LNCaP clone FGC (cell line): ENCODE measurements around the gene ARHGEF39.

Experiments
- DNase-seq: peaks from one replicate; pipeline ENCODE4 v3.0.0-alpha.2; 2011; ENCODE audit warnings: low read depth
- H3K4me3 ChIP-seq: 2 replicates; pipeline ENCODE4 v1.5.1; 2011; ENCODE audit warnings: mild to moderate bottlenecking, low read depth, low read length, control low read depth
- TF ChIP-seq, protein P1 (sequence below): IDR thresholded peaks from 2 replicates; pipeline ENCODE4 v1.5.1; 2012; ENCODE audit warnings: mild to moderate bottlenecking; ENCODE audit not compliant: control insufficient read depth, insufficient read depth; ENCODE audit errors: extremely low read depth

ARHGEF39 gene

DNA sequence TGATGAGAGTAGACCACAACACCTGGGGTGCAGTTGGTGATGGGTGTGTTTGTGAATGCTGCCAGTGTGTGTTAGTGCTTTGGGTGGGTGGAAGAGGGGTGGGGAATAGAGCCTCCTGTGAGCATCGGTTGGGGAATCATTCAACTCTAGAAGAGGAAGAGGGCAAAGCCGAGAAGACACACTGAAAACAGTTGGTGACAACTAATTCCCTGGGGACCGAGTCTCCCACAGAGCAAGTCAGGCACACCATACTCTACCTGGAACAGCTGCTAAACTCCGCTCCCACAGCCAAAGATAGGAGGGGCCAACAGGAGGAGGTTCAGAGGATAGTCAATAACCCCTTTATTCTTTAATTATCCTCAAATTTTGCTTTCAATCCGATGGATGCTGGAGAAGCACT, 1.6 kb upstream of the ARHGEF39 start:
- no peak overlapping the region for H3K4me3 ChIP-seq
- TF ChIP-seq, protein P1, sequence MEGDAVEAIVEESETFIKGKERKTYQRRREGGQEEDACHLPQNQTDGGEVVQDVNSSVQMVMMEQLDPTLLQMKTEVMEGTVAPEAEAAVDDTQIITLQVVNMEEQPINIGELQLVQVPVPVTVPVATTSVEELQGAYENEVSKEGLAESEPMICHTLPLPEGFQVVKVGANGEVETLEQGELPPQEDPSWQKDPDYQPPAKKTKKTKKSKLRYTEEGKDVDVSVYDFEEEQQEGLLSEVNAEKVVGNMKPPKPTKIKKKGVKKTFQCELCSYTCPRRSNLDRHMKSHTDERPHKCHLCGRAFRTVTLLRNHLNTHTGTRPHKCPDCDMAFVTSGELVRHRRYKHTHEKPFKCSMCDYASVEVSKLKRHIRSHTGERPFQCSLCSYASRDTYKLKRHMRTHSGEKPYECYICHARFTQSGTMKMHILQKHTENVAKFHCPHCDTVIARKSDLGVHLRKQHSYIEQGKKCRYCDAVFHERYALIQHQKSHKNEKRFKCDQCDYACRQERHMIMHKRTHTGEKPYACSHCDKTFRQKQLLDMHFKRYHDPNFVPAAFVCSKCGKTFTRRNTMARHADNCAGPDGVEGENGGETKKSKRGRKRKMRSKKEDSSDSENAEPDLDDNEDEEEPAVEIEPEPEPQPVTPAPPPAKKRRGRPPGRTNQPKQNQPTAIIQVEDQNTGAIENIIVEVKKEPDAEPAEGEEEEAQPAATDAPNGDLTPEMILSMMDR = no peak
- no peak for DNase-seq

DNA sequence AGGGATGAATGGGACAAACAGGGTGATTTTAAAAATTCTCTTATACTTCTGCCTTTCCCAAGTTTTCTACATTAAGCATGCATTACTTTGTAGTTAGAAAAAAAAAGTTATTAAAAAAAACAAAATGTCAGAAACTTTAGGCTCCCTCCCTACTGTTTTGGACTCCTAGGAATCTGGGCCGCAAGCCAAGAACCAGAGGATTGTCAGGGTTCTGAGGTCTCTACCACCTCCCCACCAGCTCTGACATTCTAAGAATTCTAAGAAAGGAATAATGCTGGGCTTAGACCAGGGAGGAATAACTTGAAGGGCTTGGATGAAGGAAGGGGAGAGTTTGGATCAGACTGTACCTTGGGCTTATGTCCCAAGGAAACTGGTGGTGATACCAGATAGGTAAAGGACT, 1.1 kb upstream of the ARHGEF39 start:
- DNase-seq = no peak
- H3K4me3 ChIP-seq = no peak overlapping the region
- TF ChIP-seq, protein P1 = no peak

DNA sequence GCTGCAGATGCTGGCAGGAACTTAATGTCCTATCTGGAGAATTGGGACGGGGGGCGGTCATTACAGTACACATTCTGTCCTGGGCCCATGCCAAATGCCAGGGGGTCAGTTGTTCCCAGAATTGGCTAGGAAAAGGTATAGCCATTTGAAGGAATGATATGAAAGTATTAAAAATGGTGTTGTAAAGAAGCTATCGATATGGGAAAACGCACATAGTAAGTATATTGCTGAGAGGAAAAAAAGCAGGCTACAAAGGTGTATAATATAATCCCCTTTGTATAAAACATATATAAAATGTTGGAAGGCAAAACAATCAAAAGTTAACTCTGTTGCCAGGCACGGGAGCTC, 450 bp upstream of the ARHGEF39 start:
- TF ChIP-seq, protein P1 = no peak
- peak overlapping the region; percentile 83 for H3K4me3 ChIP-seq
- DNase-seq = no peak

DNA sequence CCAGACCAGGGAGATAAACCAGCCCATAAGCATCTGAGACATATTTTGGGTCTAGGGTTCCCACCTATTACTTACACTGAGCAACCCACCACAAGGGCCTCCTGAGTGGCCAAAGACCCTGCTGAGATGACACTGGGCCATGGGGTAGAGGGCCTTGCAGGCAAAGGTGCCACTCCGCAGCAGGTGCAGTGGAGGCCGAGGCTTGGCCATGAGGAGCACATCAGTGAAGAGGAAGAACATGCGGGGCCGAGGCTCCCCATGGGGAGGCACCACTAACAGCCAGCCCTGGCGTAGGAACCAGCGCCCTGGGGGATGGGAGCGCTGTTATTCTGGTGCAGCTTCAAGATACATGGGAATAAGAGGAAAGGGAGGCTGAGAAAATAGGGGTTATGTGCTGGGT, 2.6 kb downstream of the ARHGEF39 start:
- TF ChIP-seq, protein P1 = no peak
- no peak overlapping the region for H3K4me3 ChIP-seq
- no peak for DNase-seq

- TF ChIP-seq, protein P1 = no peak
- DNase-seq = no peak
- no peak overlapping the region for H3K4me3 ChIP-seq
These were observed 3.1 kb downstream of the ARHGEF39 start for GRCh38 chr9:35661756-35662350.

- no peak for DNase-seq
- no peak overlapping the region for H3K4me3 ChIP-seq
These were observed 4.0 kb downstream of the ARHGEF39 start for GRCh38 chr9:35660966-35661415.

More at GRCh38 chr9:35660966-35661415, 4.0 kb downstream of the ARHGEF39 start:
- TF ChIP-seq, protein P1 = 0 out of 2 replicates have a peak, but pooled peaks have one; percentile 6
